ENCODE data around the gene FIBP. TPM values are rescaled to one million over a fixed set of nuclear protein-coding genes. Genes with fewer than 3 reads are reported as not detected.

The FIBP gene
- total RNA-seq, 1 donor from 2014 or later: 157 TPM

DNA sequence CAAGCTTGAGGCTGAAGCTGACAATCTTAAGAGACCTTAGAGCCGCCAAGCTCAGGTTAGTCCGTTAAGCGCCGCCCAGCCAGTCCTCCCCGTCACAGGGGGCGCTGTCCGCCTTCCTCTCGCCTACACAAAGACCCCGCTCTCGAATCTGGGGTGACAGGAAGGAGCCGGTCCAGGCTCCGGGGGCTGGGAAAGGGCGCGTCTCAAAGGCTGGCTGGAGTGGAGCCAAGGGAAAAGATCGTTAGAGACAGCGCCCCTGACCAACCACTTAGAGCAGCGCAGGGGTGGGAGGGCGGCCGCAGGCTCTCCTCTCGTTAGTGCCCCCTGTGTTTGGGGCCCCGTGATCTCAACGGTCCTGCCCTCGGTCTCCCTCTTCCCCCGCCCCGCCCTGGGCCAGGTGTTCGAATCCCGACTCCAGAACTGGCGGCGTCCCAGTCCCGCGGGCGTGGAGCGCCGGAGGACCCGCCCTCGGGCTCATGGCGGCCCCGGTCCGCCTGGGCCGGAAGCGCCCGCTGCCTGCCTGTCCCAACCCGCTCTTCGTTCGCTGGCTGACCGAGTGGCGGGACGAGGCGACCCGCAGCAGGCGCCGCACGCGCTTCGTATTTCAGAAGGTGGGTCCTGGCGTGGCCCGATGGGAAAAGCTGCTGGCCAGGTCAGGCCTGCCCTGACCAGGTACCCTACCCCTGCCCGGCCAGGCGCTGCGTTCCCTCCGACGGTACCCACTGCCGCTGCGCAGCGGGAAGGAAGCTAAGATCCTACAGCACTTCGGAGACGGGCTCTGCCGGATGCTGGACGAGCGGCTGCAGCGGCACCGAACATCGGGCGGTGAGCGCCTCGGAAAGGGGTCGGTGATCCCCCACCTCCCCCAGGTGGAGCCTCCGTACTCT lies 27.8 kb downstream of the FIBP start, which contains the start of gene MUS81:
Gene MUS81, plus strand, starts transcription at position 156 of the 887 bp plus-strand sequence. Its CDS starts 321 bp downstream, at position 477.
- peak; percentile 91 to 98 for DNase-seq (ENCODE audit: low read depth in 2 of 2)

GRCh38 chr11:65859812-65860277 lies 28.4 kb downstream of the FIBP start:
- no peak for DNase-seq (ENCODE audit: low read depth in 2 of 2)

DNA sequence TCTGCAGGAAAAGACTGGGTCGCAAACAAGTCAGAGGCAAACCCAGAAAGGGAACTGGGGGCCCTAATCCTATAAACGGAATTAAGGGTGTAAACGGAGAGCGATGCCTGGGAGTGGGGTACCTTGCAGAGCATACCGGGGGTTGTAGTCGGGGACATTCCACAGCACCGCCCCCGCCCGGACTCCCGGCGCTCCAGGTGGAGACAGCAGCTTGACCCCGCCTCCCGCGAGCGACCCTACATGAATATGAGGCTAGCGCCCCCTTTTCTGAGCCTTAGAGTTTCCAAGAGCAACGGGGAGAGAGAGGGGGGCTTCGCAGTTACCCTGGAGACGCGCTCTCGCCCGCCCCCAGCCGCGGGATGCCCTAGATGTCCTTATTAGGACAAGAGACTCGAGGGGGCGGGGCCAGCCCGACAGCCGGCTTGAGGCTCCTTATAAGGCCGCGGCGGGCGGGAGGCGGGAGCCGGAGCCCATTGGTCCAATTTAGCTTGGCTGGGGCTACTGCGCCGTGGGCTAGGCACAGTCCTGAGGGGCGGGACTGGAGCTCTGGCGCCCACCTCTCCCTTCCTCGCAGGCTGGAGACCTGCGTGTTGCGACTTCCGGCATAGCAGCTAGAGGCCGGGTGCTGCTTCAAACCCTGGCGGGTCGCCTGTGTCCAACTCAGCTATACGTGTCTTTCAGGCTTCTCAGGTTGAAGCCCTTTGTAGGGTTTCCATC lies 29.0 kb downstream of the FIBP start:
- DNase-seq (ENCODE audit: low read depth in 2 of 2): peak; percentile 90 to 99

DNA sequence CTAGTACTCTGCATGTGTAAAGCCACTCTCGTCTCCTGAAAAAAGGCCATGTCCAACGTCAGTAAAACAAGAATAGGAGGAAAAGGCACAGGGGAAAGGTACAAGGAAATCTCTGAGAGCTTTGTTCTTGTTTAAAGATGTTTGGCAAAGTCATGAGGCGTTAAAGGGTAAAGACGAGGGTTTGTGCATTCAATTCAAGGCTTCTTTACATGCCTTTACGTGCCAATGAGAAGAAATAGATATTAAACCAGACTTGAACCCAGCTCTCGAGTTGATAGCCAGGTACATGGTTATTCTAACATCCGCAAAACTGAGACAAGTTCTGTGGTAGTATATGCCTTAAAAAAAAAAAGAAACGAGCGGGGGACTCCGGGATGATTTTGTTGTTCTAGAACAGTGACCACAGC lies 29.6 kb downstream of the FIBP start:
- no peak for DNase-seq (ENCODE audit: low read depth in 2 of 2)

DNA sequence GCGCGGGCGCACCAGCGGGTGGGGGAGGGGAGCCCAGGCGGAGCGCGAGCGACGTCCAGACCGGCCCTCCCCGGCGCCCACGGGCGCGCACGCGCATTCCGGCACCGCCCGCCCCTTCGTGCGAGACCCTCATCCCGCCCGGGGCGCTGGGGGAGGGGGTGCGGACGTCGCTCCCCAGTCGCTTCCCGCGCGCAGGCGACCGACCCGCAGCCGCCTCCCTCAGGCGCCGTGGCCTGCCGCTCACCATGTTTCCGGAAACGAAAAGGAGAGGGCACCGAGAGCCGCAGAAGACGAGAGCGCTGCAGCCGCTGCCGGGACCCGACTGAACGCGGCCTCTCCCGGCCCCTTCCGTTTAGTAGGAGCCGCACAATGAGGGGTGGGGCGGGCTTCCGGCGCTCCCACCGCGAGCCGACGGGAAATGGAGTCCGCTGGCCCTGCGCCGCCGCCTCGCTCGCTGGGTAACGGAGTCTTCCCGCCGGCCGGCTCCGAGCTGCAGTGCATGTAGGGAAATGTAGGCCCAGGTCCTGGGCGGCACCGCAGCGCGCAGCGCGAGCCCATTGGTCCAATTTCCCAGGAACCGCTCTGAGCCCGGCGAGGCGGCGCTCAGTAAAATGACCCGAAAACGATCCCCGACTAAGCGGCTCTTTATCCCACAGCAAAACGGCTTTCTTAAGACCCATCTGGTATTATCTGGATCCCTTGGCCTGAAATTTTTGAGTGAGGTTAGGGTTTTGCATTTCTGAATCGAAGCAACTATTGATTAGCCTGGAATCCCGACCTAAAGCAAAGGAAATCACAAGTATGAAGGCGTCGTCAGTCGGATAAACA lies 30.2 kb downstream of the FIBP start, which contains the start of gene CFL1:
Gene CFL1, minus strand, starts transcription at position 328 of the 828 bp plus-strand sequence. Its CDS starts 81 bp downstream, at position 247.
- peak; percentile 93 to 99 for DNase-seq (ENCODE audit: low read depth in 2 of 2)

- peak in 1 of 2 donors; percentile 24 for DNase-seq (ENCODE audit: low read depth in 2 of 2)
These were observed 30.8 kb downstream of the FIBP start for GRCh38 chr11:65857500-65857852.

- DNase-seq (ENCODE audit: low read depth in 2 of 2): peak in 1 of 2 donors; percentile 60
These were observed 31.4 kb downstream of the FIBP start for GRCh38 chr11:65856689-65857499.

- no peak for DNase-seq (ENCODE audit: low read depth in 2 of 2)
These were observed 32.3 kb downstream of the FIBP start for GRCh38 chr11:65855927-65856363.

DNA sequence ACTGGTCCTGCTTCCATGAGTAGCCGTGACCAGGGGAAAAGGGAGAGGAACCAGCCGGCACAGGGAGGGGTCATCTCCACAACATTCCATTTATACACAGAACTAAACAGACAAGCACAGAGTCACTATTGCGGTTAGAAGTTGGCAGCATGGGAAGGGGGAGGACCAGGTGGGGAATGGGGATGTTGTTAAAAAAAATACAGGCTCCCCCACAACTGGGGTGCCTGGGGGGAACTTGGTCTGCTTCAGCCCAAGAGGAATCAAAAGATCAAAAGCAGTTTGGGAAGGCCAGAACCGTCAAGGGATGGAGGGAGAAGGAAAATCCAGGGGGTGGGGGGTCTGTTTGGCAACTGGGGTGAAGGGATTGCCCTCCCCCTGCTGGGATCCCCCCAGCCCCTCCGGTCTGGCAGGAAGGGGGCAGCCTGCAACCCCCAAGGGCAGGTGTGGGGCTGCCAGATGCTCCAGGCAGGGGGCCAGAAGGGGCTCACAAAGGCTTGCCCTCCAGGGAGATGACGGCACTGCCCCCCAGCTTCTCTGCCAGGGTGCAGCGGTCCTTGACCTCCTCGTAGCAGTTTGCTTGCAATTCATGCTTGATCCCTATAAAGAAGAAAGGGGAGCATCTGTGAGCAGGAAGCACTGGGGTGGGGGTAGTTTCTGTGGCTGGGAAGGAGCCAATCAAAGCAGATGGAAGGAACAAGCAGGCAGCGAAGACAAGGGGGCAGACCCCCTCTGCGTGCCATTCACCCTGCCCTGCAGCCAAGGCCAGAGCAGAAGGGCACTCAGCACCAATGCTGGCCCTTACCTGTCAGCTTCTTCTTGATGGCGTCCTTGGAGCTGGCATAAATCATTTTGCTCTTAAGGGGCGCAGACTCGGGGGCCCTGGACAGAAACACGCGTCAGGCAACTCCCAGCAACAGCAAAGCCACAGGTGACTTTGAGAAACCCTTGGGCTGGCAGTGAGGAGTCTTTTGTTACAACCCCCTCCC lies 33.1 kb downstream of the FIBP start:
- DNase-seq (ENCODE audit: low read depth in 2 of 2): no peak

GRCh38 chr11:65854161-65854592 lies 34.1 kb downstream of the FIBP start:
- no peak for DNase-seq (ENCODE audit: low read depth in 2 of 2)

DNA sequence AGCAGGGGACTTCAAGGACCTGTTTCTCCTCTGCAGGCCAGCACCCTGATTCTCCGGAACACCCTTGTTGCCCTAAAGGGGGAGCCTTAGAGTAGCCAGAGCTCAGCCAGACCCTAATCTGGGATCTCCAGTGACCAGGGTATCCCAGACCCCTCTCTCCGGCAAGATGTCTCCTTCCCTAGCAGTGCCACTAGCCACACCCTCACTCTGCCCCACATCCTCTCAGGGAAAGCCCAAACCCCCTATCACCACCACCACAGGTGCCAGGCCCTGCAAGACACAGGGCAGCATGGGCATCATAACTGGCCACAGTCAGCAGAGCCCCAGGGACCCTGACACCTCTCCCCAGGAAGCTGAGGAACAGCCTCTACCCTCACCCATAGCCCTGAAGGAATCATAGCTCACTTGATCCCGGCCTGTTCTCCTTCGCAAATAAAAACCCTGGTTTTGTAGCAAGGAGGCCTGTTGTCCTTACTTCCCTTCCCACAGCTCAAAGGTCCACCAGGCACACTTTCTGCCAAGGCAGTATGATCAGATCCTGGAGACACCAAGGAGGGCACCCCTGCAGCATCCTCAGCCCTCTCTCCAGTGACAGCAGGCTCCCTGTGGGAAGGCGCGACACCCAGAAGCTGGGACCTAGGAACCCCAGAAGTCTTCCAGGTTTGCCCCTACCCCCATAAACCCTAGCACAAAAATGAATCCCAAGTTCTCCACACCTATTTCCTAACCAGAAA lies 34.9 kb downstream of the FIBP start:
- no peak for DNase-seq (ENCODE audit: low read depth in 2 of 2)

DNA sequence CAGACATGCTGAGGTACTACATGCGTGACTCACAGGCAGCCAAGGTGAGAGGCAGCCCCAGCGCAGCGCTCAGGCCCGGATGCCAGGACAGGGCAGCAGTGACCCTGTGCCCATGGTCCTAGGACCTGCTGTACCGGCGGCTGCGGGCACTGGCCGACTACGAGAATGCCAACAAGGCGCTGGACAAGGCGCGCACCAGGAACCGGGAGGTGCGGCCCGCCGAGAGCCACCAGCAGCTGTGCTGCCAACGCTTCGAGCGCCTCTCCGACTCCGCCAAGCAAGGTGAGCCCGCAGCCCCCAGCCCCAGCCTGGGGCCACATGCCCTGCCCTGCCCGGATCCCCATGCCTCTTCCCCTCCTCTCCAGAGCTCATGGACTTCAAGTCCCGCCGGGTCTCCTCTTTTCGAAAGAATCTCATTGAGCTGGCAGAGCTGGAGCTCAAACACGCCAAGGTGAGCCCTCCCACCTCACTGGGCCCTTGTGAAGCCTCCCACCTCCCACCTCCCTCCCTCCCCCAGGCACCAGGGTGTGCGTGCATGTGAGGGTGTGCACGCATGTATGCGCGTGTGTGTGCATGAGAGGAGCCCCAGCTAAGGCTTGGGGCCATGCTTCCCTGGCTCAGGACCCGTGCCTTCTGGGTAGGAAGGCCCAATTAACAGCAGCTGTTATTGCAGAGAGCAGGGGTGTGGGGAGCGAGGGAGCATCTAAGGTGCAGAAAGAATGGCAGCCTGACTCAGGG lies 35.6 kb downstream of the FIBP start:
- DNase-seq (ENCODE audit: low read depth in 2 of 2): no peak

DNA sequence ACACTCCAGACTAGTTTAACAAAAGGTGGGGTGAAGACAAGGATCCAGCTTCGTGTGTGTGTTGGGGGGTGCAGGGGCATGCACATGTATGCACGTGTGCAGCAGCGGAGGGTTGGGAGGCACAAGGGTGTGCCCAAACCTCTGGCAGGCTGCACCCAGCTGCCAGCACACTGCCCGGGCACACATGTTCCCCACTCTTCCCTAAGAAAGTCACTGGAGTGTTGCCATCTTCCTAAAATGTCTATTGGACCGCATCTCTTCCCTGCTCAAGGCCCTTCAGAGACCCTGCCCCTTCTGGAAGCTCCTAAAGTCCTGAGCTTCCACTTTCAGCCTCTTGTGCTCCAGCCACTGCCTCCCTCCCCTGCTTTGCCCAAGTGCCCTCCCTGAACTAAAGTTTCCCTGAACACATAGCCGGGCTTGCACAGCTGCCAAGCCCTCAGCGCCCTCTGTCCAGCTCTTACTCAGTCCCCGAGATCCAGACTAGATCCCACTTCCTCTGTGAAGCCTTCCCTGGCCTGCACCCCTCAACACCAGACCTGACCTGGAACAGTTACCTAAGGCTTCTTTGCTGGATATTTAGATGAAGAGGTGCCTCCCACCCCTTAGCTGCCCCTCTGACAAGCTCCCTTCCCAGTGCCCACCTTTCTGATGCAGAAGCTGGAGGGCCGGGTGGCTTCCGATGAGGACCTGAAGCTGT lies 36.3 kb downstream of the FIBP start:
- DNase-seq (ENCODE audit: low read depth in 2 of 2): no peak

DNA sequence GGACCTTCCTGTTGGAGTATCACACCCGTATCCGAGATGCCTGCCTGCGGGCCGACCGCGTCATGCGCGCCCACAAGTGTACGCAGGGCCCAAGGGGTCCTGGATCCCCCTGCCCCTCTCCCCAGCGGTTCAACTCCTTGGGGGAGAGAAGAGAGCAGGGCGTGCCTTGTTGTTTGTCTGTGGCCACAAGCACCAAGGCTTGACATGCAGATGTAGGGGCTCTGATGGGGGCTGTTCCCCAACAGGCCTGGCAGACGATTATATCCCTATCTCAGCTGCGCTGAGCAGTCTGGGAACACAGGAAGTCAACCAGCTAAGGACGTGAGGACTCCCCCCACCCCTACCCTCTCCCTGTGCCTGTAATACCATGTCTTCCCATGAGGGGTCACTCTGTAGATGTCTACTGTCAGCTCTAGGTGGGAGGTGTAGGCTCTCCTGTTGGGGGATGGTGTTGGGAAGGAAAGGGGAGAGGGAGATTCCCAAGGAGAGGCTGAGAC lies 37.1 kb downstream of the FIBP start:
- no peak for DNase-seq (ENCODE audit: low read depth in 2 of 2)

DNA sequence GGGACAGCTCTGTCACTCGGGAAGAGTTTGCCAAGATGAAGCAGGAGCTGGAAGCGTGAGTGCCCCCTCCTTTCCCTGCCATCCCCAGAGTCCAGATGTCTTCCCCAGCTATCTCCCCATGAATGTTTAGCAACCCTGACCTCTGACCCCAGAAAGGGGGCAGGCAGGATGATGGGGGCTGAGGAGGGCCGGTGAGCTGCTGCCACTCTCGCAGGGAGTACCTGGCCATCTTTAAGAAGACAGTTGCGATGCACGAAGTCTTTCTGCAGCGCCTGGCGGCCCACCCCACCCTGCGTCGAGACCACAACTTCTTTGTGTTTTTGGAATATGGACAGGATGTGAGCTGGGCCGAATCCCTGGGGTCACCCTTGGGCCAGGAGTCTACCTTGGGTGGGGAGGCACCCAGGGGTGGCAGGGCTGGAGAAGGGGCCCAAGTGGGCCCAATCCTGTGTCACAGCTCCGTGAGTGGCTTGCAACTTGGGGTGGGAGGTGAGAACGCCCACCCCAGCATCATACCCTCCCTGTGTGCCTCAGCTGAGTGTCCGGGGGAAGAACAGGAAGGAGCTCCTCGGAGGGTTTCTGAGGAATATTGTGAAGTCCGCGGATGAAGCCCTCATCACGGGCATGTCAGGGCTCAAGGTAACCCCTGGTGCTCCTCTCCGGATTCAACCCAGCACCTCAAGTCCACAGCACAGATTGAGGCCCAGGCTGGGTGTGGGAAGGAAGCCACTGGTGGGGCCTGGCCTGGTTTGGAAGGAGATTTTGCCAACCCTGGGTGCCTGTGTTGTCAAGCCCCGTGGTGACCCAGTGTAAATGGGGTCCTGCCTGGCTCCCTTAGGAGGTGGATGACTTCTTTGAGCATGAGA lies 37.8 kb downstream of the FIBP start:
- DNase-seq (ENCODE audit: low read depth in 2 of 2): no peak

- DNase-seq (ENCODE audit: low read depth in 2 of 2): no peak
These were observed 38.5 kb downstream of the FIBP start for GRCh38 chr11:65849771-65850216.
